Measurements from ENCODE around the gene ANKFN1. TPM values are rescaled to one million over a fixed set of nuclear protein-coding genes. Genes with fewer than 3 reads are reported as not detected.

ANKFN1 gene
- total RNA-seq, 1 experiment from 2014 or later: not detected

GRCh38 chr17:56465886-56466285, 312.6 kb downstream of the ANKFN1 start:
- H3K18ac ChIP-seq (ENCODE audit: insufficient read length, low read depth, low read length): no peak overlapping the region
- H2BK15ac ChIP-seq (ENCODE audit: low read depth, low read length): no peak overlapping the region
- H3K4me2 ChIP-seq (ENCODE audit: insufficient read depth, insufficient read length, low read length): no peak overlapping the region
- H3K27me3 ChIP-seq (ENCODE audit: insufficient read depth, low read length): no peaks in the 10 kb centered on the region
- no peak overlapping the region for H2BK5ac ChIP-seq (ENCODE audit: insufficient read length, low read length)
- no peak overlapping the region for H3K9ac ChIP-seq (ENCODE audit: extremely low read depth, insufficient read length, low read length)
- H3K4me3 Mint-ChIP-seq: no peak overlapping the region
- H3K23ac ChIP-seq (ENCODE audit: insufficient read length, low read depth, low read length): no peak overlapping the region
- H4K91ac ChIP-seq (ENCODE audit: insufficient read length, low read depth, low read length): no peak overlapping the region
- no peak overlapping the region for H2AFZ ChIP-seq (ENCODE audit: low read length)
- H3K4me1 Mint-ChIP-seq: no peaks in the 10 kb centered on the region
- H2BK120ac ChIP-seq (ENCODE audit: low read depth, low read length, poor library complexity, severe bottlenecking): no peak overlapping the region
- no peak for TF ChIP-seq CTCF (conservative IDR thresholded peaks at IDR 0.05)
- no peak overlapping the region for H4K5ac ChIP-seq (ENCODE audit: insufficient read length, low read depth, low read length)
- no peak overlapping the region for H3K14ac ChIP-seq (ENCODE audit: insufficient read depth, low read length)
- H2BK12ac ChIP-seq (ENCODE audit: insufficient read length, low read depth, low read length): no peak overlapping the region
- no peaks in the 10 kb centered on the region for H3K79me2 ChIP-seq (ENCODE audit: insufficient read depth, low read length)
- no peaks in the 10 kb centered on the region for H3K23me2 ChIP-seq (ENCODE audit: insufficient read length, low read depth, low read length, poor library complexity, severe bottlenecking)
- no peak overlapping the region for H3T11ph ChIP-seq (ENCODE audit: low read length)
- H3K27ac Mint-ChIP-seq: no peak overlapping the region
- no peak overlapping the region for H3K27ac ChIP-seq (ENCODE audit: insufficient read length, low read depth, low read length)
- no peaks in the 10 kb centered on the region; the same call in 1 of the 2 replicates for H3K27me3 Mint-ChIP-seq (ENCODE audit: low read depth)
- H4K20me1 ChIP-seq (ENCODE audit: control insufficient read depth, insufficient read depth, insufficient read length): no peaks in the 10 kb centered on the region
- H3K4me1 ChIP-seq (ENCODE audit: insufficient read depth, low read length): no peaks in the 10 kb centered on the region
- no peak overlapping the region for H3K4ac ChIP-seq (ENCODE audit: low read depth, low read length)
- no peak overlapping the region for H3K56ac ChIP-seq (ENCODE audit: insufficient read length, low read depth, low read length)
- WGBS (ENCODE audit: extremely low coverage, insufficient read length, low lambda C conversion rate): no CpG with 5 or more reads among the region's 1 CpG
- no peak overlapping the region for H2BK20ac ChIP-seq (ENCODE audit: low read depth, low read length, poor library complexity, severe bottlenecking)
- no peak overlapping the region for H2AK5ac ChIP-seq (ENCODE audit: insufficient read length, low read length)
- H3K9me3 Mint-ChIP-seq: peaks cover under 1 to 1% of the 10 kb centered on the region in 2 experiments; a peak in 1 of 5 replicates
- H3K36me3 Mint-ChIP-seq (ENCODE audit: insufficient read depth in 1 of 3, low read depth in 3 of 3): peaks cover 0 to under 1% (median 0%) of the 10 kb centered on the region in 3 experiments; a peak in 1 of 7 replicates
- H3K79me1 ChIP-seq (ENCODE audit: insufficient read depth, low read depth, low read length, poor library complexity, severe bottlenecking): no peaks in the 10 kb centered on the region
- H4K8ac ChIP-seq (replicated peaks; ENCODE audit: insufficient read length, low read depth, low read length): no peak overlapping the region
- no peaks in the 10 kb centered on the region for H3K9me3 ChIP-seq (ENCODE audit: control insufficient read depth, low read depth, low read length)
- no peak for DNase-seq
